GM12878 (cell line): ENCODE measurements around the gene DMD. TPM values are rescaled to one million over a fixed set of nuclear protein-coding genes. Genes with fewer than 3 reads are reported as not detected.
"Not testable (repeated sequence)": the region's sequence is repeated elsewhere in the genome, so short reads cannot be mapped to it uniquely, and the experiment has no call there.

Experiments
- ATAC-seq: fragments of 200-7000 bp; cut with Tn5 transposase; 3 replicates; pipeline ENCODE4 v1.9.1; 2020; ENCODE audit warnings: mild to moderate bottlenecking, moderate library complexity
- BruUV-seq: library from RNA; stranded (reverse); fragments of 400-500 nt; replicated peaks from 2 replicates; lab custom pipeline; 2021; lab: Mats Ljungman, UMichigan
- CTCF ChIA-PET: fragments of 300-600 bp; sonication (Branson Sonifier 250); formaldehyde crosslinking; extraction: SDS; loops from one replicate; lab custom pipeline; 2021; ENCODE audit warnings: inconsistent platforms; lab: Yijun Ruan, JAX
- POLR2A ChIA-PET: fragments of 350-600 bp; formaldehyde crosslinking; extraction: SDS; loops from one replicate; lab custom pipeline; 2021; ENCODE audit warnings: inconsistent platforms; lab: Charles Lee
- RAD21 ChIA-PET: fragments of 300-600 bp; sonication (Branson Sonifier 250); formaldehyde crosslinking; loops from one replicate; lab custom pipeline; 2023; ENCODE audit warnings: antibody characterized with exemption; ENCODE audit not compliant: unreplicated experiment; lab: Charles Lee
- SMC1A ChIA-PET: fragments of 300-600 bp; sonication (Branson Sonifier 250); formaldehyde crosslinking; loops from one replicate; lab custom pipeline; 2023; ENCODE audit not compliant: unreplicated experiment, uncharacterized antibody; lab: Charles Lee
- DNase-seq: peaks from one replicate; pipeline ENCODE4 v3.0.0-alpha.2; 2011; ENCODE audit warnings: low read depth, low spot score
- FAIRE-seq: peaks from 3 replicates; lab custom pipeline; 2011; peaks lifted over from hg19 to GRCh38; lab: Jason Lieb, UNC
- H2AFZ ChIP-seq: 2 replicates; pipeline ENCODE4 v1.6.0; 2011; ENCODE audit warnings: low read depth, low read length, control low read depth; ENCODE audit not compliant: control insufficient read depth
- H3K27ac ChIP-seq: 2 replicates; pipeline ENCODE4 v1.5.1; 2011; ENCODE audit warnings: control low read depth; ENCODE audit not compliant: control insufficient read depth, insufficient read depth
- H3K27me3 ChIP-seq, 2 experiments: replicated peaks in 1 of 2; 2 replicates each; pipeline versions ENCODE4 v1.6.0 to v1.6.1; 2011; ENCODE audit warnings: low read length in 1 of 2; ENCODE audit not compliant: control insufficient read depth in 2 of 2, insufficient read depth in 2 of 2
- H3K36me3 ChIP-seq, 2 experiments: 2 replicates each; pipeline ENCODE4 v1.5.1; 2011; ENCODE audit warnings: low read length in 1 of 2; ENCODE audit not compliant: control insufficient read depth in 2 of 2, insufficient read depth in 2 of 2
- H3K4me1 ChIP-seq: 2 replicates; pipeline ENCODE4 v1.6.1; 2011; ENCODE audit warnings: mild to moderate bottlenecking, low read length, moderate library complexity, mixed read lengths; ENCODE audit not compliant: control insufficient read depth, insufficient read depth
- H3K4me2 ChIP-seq: 2 replicates; pipeline ENCODE4 v1.6.0; 2011; ENCODE audit warnings: control low read depth; ENCODE audit not compliant: control insufficient read depth, insufficient read depth
- H3K4me3 ChIP-seq: fragments of 200-600 bp; sonication (generic); 2 replicates; pipeline ENCODE4 v1.5.1; 2016
- H3K79me2 ChIP-seq: 2 replicates; pipeline ENCODE4 v1.6.0; 2011; ENCODE audit warnings: low read length; ENCODE audit not compliant: control insufficient read depth, insufficient read depth
- H3K9ac ChIP-seq: 2 replicates; pipeline ENCODE4 v1.8.0; 2011; ENCODE audit warnings: low read length, control low read depth, mixed read lengths; ENCODE audit not compliant: control insufficient read depth, insufficient read depth
- H3K9me3 ChIP-seq: replicated peaks from 3 replicates; pipeline ENCODE4 v1.5.1; 2011; ENCODE audit warnings: mild to moderate bottlenecking, low read length; ENCODE audit not compliant: control insufficient read depth, insufficient read depth
- H4K20me1 ChIP-seq: 2 replicates; pipeline ENCODE4 v1.6.0; 2011; ENCODE audit not compliant: control insufficient read depth, insufficient read depth
- ATF7 ChIP-seq: fragments of 450-650 bp; IDR thresholded peaks from 2 replicates; pipeline ENCODE4 v1.6.1; 2016; ENCODE audit warnings: low read depth, mild to moderate bottlenecking
- BCL3 ChIP-seq: IDR thresholded peaks from 2 replicates; pipeline ENCODE4 v1.6.1; 2011; ENCODE audit warnings: borderline replicate concordance, low read depth, mild to moderate bottlenecking, moderate library complexity, low read length; ENCODE audit not compliant: insufficient read depth, poor library complexity, severe bottlenecking
- CTCF ChIP-seq, 3 experiments: IDR thresholded peaks in 2 of 3; conservative IDR thresholded peaks in 1 of 3; 2 replicates each; pipeline ENCODE4 v1.5.1; 2011; ENCODE audit warnings: low read depth in 3 of 3, low read length in 3 of 3, mild to moderate bottlenecking in 3 of 3, control low read depth in 2 of 3, moderate library complexity in 2 of 3, inconsistent platforms in 1 of 3, mixed read lengths in 1 of 3; ENCODE audit not compliant: control insufficient read depth in 2 of 3, insufficient read depth in 1 of 3; ENCODE audit errors: extremely low read depth in 1 of 3
- NBN ChIP-seq: fragments of 450-650 bp; IDR thresholded peaks from 2 replicates; pipeline ENCODE4 v1.6.1; 2016
- POLR2AphosphoS5 ChIP-seq: IDR thresholded peaks from 2 replicates; pipeline ENCODE4 v1.6.1; 2011; ENCODE audit warnings: mild to moderate bottlenecking, low read length, inconsistent platforms
- RAD21 ChIP-seq: IDR thresholded peaks from 2 replicates; pipeline ENCODE4 v1.6.1; 2011; ENCODE audit warnings: mild to moderate bottlenecking, low read depth, low read length, moderate library complexity; ENCODE audit not compliant: insufficient read depth
- RFX5 ChIP-seq: IDR thresholded peaks from 2 replicates; pipeline ENCODE4 v1.6.1; 2011; ENCODE audit warnings: low read depth, low read length, improper control_type of control experiment
- SMC3 ChIP-seq: IDR thresholded peaks from 2 replicates; pipeline ENCODE4 v1.6.1; 2011; ENCODE audit warnings: low read length, improper control_type of control experiment, borderline replicate concordance
- WGBS: methylation state at CpG from one replicate; pipeline ENCODE4 v1.1.6; 2016; ENCODE audit warnings: low lambda C conversion rate; ENCODE audit not compliant: insufficient replicate concordance, insufficient coverage; ENCODE audit errors: missing lambda C conversion rate; 5-methylcytosine and 5-hydroxymethylcytosine counted together
- in situ Hi-C: fragments of 300-500 bp; cut with MboI; formaldehyde crosslinking; loops from 9 replicates; pipeline ENCODE4 v1.14.3; 2018; ENCODE audit warnings: mixed read lengths
- intact Hi-C: fragments of 100-400 bp; cut with micrococcal nuclease; formaldehyde crosslinking; loops from one replicate; pipeline ENCODE4 v1.14.2; 2022; ENCODE audit not compliant: unreplicated experiment
- polyA plus RNA-seq, 11 experiments: library from polyadenylated mRNA; depleted of rRNA in 4 of 11; unstranded in 6 of 11; stranded (reverse) in 5 of 11; fragments of >200 nt; fragmentation: Nextera tagmentation in 4 of 11; fragmentation: Illumina TruSeq in 1 of 11; extraction: Ambion mirVana in 4 of 11; extraction: Trizol in 1 of 11; gene quantifications; 1 replicate in 1 of 11; 2 replicates in 10 of 11; pipeline versions ENCODE4 v1.2.1 to v1.2.3, GENCODE V29; 2011 to 2016; ENCODE audit warnings: inconsistent platforms in 2 of 11, missing spikeins in 2 of 11, low read depth in 1 of 11
- total RNA-seq, 4 experiments: library from RNA; depleted of rRNA in 3 of 4; stranded (reverse); fragments of >200 nt in 3 of 4; fragmentation: Illumina TruSeq in 1 of 4; extraction: Trizol in 1 of 4; gene quantifications; 2 replicates each; pipeline versions ENCODE4 v1.2.1 to v1.2.3, GENCODE V29; 2013 to 2021

The DMD gene
- total and polyA plus RNA-seq, 10 of the 15 experiments (the other 5 are each of a cell fraction or from before 2014, with no cell fraction given) = 1.4 to 24.3 (median 4.3) TPM

GRCh38 chrX:32530802-32531403 is 680.4 kb downstream of the DMD start:
- Histone ChIP-seq H3K9ac (no peak overlapping the region), H3K36me3 (no peaks in the 10 kb centered on the region), H3K79me2 (no peaks in the 10 kb centered on the region), H3K4me3 (no peak overlapping the region), H4K20me1 (no peaks in the 10 kb centered on the region), H3K27ac (no peak overlapping the region), H3K4me1 (no peaks in the 10 kb centered on the region), H2AFZ (peak overlapping the region; percentile 31; the same call in 1 of the 2 replicates), H3K27me3 (no peaks in the 10 kb centered on the region; a peak in 1 of 4 replicates), H3K9me3 (no peaks in the 10 kb centered on the region), H3K4me2 (no peak overlapping the region)
- CTCF ChIA-PET = interaction anchor here (0.6 to 2.9 kb wide), 19 partner anchors 9 to 1776 kb away, joined by 3 to 13 read pairs (median 4); no protein-coding TSS in a partner anchor
- BruUV-seq = no TSS peak
- RAD21 ChIA-PET = interaction anchor here (0.9 kb wide), 1 partner anchor 807 kb away, joined by 3 read pairs; no protein-coding TSS in a partner anchor
- in situ Hi-C loops = no loop called here
- SMC1A ChIA-PET = interaction anchor here (0.7 to 1.7 kb wide), 3 partner anchors 20 to 1315 kb away, joined by 3 to 4 read pairs (median 3); no protein-coding TSS in a partner anchor
- TF ChIP-seq ATF7 (no peak), POLR2AphosphoS5 (no peak), BCL3 (no peak), SMC3 (peak; percentile 51; the same call in 1 of the 2 replicates), RAD21 (peak; percentile 73), RFX5 (no peak), CTCF (IDR thresholded peaks at IDR 0.05 in 2 of 3, conservative IDR thresholded peaks at IDR 0.05 in 1 of 3; ENCODE audit: control insufficient read depth in 2 of 3, extremely low read depth in 1 of 3, insufficient read depth in 1 of 3, low read depth in 3 of 3, low read length in 3 of 3) (peak; percentile 56 to 69 (median 56)), NBN (no peak)
- ATAC-seq (peak; percentile 63; the same call in 2 of the 3 replicates), DNase-seq (no peak), FAIRE-seq (peak; percentile 83)
- WGBS = 1% methylated on average over 3 of the region's 3 CpGs
- POLR2A ChIA-PET = interaction anchor here (0.6 kb wide), 1 partner anchor 1668 kb away, joined by 3 read pairs; no protein-coding TSS in a partner anchor
- intact Hi-C loops = loop anchor here (1.0 to 10.0 kb wide), 3 partner anchors 142 to 1771 kb away; no protein-coding TSS in a partner anchor

- H3K27ac ChIP-seq, BruUV-seq, RAD21 ChIA-PET, intact Hi-C loops, ATAC-seq, H3K4me3 ChIP-seq, H4K20me1 ChIP-seq, FAIRE-seq, H3K36me3 ChIP-seq, H3K9me3 ChIP-seq, H3K9ac ChIP-seq, H3K27me3 ChIP-seq, H2AFZ ChIP-seq, H3K4me1 ChIP-seq, POLR2A ChIA-PET, H3K79me2 ChIP-seq, in situ Hi-C loops, H3K4me2 ChIP-seq, DNase-seq: not testable (repeated sequence)
- SMC1A ChIA-PET = interaction anchor here (1.7 kb wide), 1 partner anchor 8 kb away, joined by 4 read pairs; no protein-coding TSS in a partner anchor
- CTCF ChIA-PET = interaction anchor here (1.0 to 1.5 kb wide), 2 partner anchors 14 to 44 kb away, joined by 3 read pairs; no protein-coding TSS in a partner anchor
Measured at GRCh38 chrX:32528451-32528850, 682.9 kb downstream of the DMD start.
